Fibroblast of villous mesenchyme (primary cell): Measurements from ENCODE around the gene EPB41L2. TPM values are rescaled to one million over a fixed set of nuclear protein-coding genes. Genes with fewer than 3 reads are reported as not detected.

Source experiments
- DNase-seq: peaks from one replicate; pipeline ENCODE4 v3.0.0-alpha.2; 2010; ENCODE audit warnings: low read depth
- H3K4me3 ChIP-seq: 2 replicates; pipeline ENCODE4 v1.5.1; 2011; ENCODE audit warnings: low read depth, mild to moderate bottlenecking, low read length
- total RNA-seq: library from RNA; depleted of rRNA; stranded (reverse); fragments of >200 nt; gene quantifications from 2 replicates; pipeline ENCODE4 v1.2.3, GENCODE V29; 2012
- TF ChIP-seq, protein P1 (sequence below): IDR thresholded peaks from 2 replicates; pipeline ENCODE4 v1.5.1; 2012; ENCODE audit warnings: low read depth, mild to moderate bottlenecking, low read length; ENCODE audit not compliant: insufficient read depth

Gene EPB41L2
- total RNA-seq, 1 donor, result 40.2 TPM

DNA sequence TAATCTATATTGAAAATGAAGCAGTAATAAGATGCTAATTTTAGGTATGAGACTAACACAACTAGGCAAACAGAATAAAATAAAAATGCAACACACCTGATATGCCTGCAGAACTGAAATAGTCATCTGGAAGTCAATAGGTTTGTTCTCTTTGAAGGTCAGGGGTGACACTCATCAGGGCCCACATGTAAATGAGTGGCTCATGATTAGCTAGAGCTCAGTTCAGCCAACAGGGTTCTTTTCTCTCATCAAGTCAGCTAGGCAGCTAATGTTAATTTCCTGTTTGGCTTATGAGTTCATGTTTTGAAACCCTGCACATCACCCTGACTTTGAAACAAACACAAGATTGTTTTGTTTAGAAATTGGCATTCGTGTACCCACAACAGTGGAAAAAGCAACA is 212.0 kb downstream of the EPB41L2 start:
- H3K4me3 ChIP-seq, result no peak overlapping the region
- DNase-seq, result no peak
- TF ChIP-seq, protein P1, sequence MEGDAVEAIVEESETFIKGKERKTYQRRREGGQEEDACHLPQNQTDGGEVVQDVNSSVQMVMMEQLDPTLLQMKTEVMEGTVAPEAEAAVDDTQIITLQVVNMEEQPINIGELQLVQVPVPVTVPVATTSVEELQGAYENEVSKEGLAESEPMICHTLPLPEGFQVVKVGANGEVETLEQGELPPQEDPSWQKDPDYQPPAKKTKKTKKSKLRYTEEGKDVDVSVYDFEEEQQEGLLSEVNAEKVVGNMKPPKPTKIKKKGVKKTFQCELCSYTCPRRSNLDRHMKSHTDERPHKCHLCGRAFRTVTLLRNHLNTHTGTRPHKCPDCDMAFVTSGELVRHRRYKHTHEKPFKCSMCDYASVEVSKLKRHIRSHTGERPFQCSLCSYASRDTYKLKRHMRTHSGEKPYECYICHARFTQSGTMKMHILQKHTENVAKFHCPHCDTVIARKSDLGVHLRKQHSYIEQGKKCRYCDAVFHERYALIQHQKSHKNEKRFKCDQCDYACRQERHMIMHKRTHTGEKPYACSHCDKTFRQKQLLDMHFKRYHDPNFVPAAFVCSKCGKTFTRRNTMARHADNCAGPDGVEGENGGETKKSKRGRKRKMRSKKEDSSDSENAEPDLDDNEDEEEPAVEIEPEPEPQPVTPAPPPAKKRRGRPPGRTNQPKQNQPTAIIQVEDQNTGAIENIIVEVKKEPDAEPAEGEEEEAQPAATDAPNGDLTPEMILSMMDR, result no peak

DNA sequence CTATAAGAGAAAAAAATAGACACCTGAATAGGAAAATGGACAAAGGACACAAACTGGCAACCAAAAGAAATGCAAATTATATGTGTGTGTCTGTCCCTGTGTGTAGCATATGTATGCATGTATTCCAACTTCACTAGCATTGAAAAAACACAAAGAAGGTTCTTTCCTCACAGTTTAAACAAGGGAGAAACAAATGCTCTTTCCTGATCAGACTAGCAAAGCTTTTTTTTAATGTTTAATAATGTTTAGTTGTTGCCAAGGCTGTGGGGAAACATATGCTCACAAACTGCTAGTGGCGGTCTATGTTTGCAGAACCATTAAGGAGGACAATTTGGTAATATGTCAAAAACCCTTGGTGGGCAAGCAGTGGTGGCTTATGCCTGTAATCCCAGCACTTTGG is 213.5 kb downstream of the EPB41L2 start:
- H3K4me3 ChIP-seq, result no peak overlapping the region
- no peak for DNase-seq
- TF ChIP-seq, protein P1, result no peak

DNA sequence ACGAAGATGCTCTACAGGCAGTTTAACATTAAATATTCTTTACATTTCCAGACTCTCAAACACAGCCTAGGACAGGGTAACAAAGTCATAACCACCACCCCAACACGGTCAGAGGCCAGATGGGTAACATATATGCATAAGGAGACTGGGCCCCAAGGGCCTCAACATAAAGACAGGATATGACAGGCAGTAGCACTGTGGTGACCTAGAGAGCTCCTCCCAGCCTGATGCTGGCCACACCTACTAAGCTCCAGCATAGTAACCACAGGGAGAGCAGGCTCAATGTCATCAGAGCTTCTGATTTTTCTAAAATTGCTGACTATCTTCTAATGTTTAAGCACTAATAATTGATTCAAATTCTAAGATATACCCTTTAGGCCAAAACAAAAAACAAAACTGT is 214.1 kb downstream of the EPB41L2 start:
- TF ChIP-seq, protein P1, result no peak
- no peak overlapping the region for H3K4me3 ChIP-seq
- no peak for DNase-seq

DNA sequence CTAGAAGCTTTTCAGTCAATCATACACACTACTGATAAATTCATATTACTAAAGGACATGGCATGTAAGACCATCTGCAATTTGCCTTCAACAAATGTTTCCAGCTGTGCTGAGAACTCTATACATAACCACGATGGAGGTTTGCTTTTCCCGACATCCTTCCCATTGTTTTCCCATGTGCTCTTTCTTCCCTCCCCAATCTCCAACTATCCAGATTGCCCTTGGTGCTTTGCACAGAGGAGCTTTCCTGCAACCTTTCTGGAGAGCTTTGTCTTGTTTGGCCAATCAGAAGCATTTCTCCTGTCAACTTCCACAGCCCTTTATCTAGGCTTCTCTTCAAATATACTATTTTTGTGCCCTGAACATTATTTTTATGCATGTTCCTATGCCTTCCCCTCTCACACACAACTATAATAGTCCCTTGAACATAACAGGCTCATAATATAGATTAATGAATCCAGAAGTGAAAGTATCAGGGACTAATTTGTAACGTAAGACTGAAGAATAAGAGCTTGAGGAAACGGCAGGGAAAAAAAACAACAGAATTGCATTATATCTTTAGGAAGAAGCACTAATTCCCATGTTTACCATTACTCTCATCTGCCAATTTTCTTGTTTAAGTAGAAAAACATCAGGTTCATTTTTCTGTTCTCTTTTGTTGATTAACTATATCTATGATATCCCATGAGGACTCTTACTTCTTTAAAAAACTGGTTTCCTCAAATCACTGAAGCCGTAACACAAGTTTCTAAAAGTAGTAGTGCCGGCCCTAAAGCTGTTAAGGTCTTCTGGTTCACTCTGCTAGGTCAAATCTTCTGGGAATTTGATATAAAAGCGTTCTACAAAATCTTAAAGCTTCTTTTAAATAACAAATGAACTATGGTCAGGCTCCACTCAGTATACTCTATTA is 215.8 kb downstream of the EPB41L2 start:
- DNase-seq, result no peak
- TF ChIP-seq, protein P1, result no peak

DNA sequence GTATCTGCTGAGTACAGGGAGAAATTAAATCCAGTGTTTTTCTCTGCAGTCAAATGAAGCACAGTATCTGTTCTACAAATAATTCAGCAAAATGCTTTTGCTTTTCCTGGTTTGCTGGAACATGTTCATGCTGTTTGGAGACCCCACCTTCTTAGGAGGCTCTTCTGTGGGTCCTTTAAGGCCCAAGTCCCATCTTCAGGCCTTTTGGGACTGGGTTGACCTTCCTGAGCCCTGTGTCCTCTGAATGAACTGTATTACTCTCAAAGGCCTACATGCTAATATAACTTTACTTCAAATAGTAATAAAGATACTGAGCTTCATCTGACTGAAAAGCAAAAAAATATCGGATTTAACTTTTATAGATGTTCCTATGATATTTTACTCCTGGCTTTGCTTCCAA is 216.5 kb downstream of the EPB41L2 start:
- DNase-seq, result no peak
- TF ChIP-seq, protein P1, result no peak
- H3K4me3 ChIP-seq, result no peak overlapping the region

More for the DNA sequence above, 215.8 kb downstream of the EPB41L2 start:
- H3K4me3 ChIP-seq, result no peak overlapping the region

DNA sequence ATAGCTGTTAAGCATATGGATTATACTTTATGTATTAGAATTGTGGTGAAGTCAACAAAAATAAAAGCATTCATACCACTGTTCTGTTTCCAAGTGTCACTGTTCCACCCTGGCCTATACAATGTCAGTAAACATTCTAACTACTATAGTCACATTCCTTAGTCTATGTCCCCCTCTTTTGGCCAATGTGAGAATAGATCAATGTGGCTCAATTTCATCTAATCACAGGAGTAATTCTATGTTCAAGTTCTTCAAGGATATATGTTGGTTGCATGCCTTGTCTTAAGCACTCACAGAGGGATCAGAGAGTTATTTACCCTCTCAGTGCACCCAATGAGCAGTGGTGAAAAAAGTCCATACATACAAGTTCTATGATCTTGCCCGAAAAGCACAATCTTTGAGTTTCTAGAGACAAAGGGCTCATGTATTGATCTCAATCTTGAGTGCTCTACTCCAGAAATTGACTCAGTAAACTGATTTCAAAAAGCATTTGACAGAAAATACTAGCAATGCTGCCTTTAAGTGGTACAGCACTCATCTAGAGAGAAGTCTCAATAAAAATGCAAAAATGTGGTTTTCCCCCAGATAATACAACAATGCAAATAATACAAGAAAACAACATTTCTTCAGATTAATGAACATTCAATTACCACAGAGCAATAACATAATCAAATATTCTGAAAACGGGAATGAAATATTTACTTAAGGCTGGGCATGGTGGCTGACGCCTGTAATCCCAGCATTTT is 219.3 kb downstream of the EPB41L2 start:
- DNase-seq, result peak; percentile 44
- H3K4me3 ChIP-seq, result no peak overlapping the region
- TF ChIP-seq, protein P1, result peak; percentile 54
